ENCODE measurements around the gene MACIR.

DNA sequence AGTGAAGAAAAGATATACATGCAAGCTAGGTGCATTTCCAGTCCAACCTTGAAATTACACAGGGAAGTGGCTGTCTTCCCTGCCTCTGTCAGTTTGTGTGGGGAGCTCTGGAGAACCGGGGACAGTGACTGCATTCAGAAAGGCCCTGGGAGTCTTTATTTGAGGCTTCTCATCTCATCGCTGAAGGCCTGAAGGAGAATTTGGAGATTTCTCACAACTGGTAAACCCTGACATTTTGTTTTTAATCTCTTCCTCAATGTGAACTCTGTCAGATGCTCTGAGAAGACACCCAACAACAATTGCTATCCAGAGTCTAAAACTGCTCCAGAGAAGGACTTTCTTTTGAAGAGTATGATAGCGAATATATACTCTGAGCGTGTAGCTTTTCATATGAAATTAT lies 33.0 kb downstream of the MACIR start:
- TF ChIP-seq, protein P1, sequence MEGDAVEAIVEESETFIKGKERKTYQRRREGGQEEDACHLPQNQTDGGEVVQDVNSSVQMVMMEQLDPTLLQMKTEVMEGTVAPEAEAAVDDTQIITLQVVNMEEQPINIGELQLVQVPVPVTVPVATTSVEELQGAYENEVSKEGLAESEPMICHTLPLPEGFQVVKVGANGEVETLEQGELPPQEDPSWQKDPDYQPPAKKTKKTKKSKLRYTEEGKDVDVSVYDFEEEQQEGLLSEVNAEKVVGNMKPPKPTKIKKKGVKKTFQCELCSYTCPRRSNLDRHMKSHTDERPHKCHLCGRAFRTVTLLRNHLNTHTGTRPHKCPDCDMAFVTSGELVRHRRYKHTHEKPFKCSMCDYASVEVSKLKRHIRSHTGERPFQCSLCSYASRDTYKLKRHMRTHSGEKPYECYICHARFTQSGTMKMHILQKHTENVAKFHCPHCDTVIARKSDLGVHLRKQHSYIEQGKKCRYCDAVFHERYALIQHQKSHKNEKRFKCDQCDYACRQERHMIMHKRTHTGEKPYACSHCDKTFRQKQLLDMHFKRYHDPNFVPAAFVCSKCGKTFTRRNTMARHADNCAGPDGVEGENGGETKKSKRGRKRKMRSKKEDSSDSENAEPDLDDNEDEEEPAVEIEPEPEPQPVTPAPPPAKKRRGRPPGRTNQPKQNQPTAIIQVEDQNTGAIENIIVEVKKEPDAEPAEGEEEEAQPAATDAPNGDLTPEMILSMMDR (IDR thresholded peaks at IDR 0.05), result no peak
- TF ChIP-seq POLR2A (IDR thresholded peaks at IDR 0.05), result no peak
- no peak for TF ChIP-seq POLR2AphosphoS5 (IDR thresholded peaks at IDR 0.05)
- no peak for TF ChIP-seq EP300 (IDR thresholded peaks at IDR 0.05)
